ENCODE results near the gene MYT1.
"Not testable (repeated sequence)": the region's sequence is repeated elsewhere in the genome, so short reads cannot be mapped to it uniquely, and the experiment has no call there.

MYT1 gene

DNA sequence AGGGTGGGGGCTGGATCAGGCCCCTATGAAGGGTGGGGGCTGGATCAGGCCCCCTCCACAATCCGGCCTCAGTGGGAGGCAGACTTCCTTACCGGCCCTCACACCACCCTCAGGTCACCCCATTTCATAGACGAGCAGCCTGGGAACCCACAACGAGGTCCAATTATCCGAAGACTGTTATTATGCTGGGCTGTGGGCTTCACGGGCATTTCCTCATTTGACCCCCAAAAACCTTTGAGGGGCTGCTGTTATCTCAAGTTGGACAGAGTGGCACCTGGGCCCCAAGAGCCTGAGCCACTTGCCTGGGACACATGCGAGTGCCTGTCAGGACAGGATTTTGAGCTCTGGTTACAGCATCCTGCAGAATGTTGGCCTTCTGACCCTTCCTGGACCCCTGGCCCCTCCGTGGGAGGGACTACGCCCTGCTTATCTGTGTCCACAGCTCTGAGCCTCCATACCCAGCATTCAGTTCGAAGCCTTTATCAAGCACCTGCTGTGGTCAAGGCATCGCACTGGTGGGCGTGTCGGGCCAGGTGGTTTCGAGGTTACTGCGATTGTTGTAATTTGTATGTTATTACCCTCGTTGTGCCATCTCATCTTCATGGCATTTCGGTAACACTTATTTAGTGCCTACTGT lies 56.8 kb downstream of the MYT1 start:
- DNase-seq, result no peak

DNA sequence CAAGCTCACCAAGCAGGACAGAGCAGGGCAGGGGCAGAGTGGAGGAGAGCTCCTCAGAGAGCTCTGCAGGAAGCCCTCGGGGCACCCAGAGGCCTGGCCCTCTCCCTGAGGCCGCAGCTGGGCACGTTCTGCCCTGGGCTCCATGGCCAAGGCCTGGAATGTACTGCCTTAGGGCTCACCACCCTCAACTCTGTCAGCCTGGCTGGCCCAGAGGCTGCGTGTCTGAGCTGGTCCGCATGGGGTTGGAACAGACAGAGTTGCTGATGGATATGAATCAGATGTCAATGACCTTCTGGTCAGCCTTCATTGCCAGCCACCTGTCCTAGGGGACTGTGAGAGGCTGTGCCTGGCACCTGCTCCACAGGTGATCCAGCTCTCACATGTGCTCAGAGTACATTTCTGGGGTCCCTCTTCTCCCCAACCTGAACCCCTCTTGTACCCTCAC lies 58.1 kb downstream of the MYT1 start:
- no peak for DNase-seq

DNA sequence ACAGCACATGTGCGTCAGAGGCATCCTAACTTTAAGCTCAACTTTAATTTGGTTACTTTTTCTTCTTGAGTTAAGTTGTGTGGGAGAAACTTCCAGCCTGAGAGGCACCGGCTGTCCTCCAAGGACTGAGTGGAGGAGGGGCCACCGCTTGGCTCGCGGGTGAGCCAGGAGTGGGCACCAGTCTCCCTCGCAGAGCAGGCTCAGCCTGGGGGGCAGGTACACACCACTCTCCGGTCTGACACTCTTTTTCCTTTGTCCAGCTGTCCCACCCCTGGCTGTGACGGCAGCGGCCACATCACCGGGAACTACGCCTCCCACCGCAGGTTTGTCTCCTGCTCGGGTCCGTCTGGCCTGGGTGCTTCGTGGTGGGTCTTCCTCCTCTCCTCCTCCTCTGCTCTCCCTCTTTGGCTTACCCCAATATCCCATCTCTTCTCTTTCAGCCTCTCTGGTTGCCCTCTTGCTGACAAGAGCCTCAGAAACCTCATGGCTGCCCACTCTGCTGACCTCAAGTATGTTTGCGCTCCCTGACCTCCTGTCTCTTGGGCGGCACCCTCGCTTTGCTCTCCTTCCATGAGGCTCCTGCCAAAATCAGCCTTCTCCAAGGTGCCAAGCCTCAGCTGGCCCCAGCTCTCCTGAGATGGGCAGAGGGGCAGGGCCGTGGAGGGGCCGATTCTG lies 58.7 kb downstream of the MYT1 start:
- DNase-seq, result no peak

DNA sequence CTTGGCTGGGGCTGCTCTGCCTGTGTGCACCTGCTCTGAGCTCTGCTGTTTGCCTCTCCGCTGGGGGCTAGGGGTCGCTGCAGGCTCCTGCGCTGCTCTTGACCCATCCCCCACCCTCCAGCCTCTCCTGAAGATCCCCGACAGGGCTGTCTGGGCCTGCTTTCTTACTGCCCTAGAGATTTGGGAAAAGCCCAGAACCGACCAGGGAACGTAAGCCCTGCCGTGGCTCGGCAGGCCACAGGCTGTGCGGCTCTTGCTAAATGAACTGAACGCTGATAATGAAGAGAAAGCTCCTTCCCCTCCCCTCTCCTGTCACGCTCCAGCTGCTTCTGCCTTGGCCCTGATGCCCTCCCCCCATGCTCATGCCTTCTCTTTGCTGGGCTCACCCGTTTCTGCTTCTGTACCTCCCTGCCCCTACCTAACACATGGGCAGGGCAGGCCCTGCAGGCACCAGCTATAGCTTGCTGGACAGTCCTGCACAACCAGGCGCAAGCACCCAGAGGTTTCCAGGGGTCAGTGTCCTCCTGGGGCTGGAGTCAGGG lies 59.3 kb downstream of the MYT1 start:
- DNase-seq, result peak; percentile 31

DNA sequence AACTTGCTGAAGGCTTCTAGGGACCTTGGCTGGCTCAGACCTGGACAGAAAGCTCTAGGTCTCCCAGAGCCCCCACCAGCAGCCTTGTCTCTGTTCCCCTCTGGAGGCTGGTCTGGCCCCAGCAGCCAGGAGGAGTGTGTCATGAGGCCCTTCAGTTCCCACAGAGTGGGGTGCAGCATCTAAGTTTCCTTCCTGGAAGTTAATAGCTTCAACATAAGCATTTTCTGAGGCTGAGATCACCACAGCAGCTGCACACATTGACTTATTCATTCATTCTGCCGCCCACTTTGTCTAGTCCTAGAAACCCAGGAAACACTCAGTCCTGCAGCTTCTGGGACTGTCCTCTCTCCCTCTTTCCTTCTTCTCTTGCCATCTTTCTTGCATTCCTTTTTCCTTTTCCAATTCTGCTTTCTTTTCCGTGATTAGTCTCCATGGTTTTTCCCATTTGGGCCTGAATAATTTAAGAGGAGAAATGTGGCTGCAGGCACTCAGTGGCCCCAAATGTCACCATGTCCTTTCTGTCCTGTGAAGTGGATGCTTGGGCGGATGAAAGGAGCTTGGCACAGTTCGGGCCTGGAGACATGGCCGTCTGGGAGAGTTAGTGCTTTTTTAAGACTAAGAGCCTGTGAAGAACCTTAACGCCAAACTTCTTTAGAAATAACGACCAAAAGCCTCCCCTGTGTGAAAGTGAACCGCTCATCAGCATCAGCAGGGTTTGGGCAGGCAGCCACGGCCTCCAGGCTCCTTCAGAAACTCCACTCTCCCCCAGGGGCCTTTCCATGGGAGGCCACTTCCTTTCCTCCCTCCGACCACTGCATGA lies 60.3 kb downstream of the MYT1 start:
- DNase-seq, result no peak

DNA sequence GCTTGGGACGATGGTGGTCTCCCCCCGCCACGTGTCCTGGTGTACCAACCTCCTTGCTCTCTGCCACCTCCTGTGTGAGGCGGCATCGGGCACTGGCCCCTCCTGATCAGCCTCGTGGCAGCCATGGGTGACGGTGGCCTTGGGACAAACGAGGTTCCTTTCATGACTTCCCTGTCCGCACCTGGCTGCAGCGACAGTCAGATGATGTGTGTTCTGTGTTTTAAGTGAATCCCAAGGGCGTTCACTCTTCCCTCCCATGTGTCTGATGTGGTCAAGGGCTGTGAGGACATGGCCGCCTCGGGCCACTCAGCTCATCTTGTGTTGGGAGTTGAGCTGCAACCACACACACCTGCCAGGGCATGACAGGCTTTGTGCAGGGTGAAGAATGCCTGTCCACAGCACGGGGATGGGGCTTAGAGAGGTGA lies 60.9 kb downstream of the MYT1 start:
- no peak for DNase-seq

DNA sequence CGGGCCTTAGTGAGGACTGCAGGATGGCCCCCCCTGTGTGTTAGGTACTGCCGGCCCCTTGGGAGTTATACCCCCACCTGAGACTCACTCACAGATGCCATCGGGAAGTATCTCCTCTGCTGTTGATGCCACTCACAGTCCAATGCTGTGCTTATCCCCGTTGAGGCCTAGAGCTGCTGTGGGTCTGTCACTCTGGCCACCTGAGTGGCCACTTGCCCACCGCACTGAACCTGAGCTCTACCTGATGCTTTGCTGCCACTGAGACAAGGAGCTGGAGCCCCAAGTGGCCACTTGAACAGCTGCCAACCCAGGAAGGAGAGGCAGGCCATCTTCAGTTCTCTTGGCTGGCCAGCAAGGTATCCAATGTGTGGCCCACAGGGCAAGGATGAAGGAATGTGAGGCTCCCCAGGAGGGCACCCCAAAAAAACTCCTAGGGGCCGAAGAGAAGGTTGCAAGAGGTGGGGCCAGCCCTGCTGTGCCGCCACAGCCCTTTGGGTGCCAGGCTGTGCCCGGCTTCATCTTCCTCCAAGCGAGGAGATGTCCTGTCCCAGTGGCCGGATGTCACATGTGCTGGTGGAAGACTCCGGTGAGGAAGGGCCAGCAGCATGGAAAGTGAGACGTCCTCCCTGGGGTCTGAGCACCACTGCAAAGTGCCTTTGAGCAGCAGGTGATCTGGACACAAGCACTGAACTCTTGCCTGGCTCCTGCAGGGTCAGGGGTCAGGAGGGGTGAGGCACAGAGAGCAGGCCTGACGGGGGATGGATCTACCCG lies 61.8 kb downstream of the MYT1 start:
- DNase-seq, result no peak

DNA sequence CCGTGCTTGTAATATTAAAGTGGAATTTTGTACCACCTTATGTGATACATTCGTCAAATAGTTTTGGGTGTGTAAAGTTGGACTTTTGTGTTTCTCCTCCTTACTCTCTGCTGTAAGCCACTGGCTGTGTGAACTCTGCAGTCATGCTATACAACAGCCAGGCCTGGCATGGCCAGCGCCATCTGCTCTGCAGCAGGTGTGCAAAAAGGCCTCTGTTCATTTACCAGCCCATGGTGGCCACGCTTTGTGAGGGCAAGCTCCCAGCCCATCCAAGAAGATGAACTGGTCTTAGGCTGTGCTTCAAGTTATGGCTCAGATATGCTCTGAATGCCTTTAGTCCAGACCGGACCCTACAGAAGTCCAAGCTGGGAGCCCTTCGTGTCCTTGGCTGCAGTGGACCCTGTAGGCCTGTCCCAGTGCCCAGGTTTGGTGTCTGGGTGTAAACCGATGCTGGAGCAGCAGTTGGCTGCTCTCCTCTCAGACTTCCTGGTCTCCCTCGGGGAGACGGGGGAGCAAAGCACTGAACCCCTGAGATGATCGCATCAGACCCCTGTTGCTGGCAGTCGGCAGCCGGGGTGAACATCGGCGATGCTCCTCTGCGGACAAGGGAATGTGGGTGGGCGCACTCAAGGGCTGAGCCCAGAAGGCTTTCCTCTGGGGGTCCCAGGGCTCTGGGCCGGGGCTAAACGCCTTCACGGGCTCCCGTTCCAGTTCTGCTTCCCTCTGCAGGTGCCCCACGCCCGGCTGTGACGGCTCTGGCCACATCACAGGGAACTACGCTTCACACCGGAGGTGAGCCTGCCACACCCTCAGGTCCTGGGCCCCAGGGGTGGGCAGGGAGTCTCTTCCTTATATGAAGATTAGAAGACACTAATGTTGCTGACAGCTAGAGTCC lies 62.7 kb downstream of the MYT1 start:
- DNase-seq, result no peak

DNA sequence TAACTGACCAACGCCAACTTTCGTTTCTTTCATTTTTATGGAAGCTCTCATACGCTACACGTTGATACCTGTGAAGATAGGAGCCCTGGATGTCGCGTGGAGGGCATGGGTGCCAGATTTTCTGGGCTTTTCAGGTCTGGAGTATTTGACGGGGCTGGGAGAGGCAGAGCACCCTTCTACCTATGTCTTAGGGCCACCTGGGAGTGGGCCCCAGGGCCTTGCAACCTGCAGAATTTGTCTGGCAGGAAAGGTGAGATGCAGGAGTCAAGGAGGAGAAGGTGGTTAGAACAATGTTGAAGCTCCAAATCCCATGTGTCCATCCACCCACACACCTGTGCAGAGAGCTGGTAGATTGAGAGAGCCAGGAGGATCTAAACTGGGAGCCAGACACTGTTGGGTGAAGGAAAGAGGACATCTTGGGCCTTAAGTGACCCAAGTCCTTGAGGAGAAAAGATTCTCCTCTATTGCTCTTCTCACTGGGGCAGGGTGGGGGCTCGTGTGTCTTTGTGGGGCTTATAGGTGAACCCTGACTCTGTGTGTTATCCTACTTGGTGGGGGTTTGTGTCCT lies 63.9 kb downstream of the MYT1 start:
- DNase-seq, result no peak

DNA sequence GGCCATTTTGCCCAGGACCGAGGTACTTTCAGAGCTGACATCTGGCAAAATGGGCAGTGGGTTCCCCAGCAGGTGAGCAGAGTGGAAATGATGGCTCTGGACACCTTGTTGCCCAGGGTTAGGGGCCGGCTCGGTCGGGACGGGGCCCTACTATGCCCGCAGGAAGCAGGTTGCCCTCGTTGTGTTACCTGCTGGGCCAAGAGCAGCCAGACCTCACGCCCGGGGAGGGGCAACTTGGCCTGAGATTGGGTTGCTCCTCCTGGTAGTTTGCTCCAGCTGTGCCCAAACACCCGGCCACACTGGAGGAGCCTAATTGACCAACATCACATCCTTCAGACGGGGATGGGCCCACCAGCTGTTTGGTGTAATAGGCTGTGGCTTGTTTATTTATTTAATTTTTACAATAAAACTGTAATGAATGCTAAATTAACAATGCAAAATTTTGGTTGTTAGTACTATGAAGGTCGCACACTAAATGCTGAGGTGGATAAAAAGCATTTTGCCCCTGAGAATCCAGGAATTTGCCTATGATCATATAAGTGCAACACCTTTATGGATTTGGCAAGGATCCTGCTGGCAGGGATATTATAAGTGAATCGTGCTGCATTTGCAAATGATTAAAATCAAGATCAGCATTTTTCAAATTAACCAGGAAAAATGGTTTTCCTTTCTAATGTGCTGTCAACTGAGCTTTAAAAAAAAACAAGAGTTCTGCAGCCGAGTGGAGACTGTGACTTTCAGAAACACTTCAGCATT lies 64.7 kb downstream of the MYT1 start:
- DNase-seq, result no peak

DNA sequence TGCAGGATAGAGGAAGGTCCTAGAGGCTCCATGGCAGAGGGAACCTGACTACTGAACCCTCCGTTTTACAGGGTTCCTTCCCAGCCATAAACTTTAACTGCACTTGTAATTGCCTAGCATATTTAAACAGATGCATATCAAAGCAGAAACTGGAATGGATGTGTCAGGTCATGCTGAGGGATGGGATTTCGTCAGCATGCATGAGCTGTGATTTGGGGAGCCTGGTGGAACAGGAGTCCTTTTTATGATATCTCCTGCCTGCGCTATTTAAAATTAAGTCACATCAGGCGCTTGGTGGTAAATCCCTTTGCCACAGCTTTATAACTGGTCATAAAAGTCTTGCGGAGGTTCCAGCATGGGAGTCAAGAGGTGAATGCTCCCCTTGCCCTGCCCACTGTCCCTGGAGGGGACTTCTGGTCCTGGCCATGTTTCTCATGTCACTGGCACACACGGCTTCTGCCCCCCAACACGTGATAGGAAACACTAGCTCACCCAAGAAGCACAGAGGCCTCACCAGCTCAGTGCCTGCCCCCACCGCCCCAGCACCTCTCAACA lies 65.3 kb downstream of the MYT1 start:
- DNase-seq, result no peak

DNA sequence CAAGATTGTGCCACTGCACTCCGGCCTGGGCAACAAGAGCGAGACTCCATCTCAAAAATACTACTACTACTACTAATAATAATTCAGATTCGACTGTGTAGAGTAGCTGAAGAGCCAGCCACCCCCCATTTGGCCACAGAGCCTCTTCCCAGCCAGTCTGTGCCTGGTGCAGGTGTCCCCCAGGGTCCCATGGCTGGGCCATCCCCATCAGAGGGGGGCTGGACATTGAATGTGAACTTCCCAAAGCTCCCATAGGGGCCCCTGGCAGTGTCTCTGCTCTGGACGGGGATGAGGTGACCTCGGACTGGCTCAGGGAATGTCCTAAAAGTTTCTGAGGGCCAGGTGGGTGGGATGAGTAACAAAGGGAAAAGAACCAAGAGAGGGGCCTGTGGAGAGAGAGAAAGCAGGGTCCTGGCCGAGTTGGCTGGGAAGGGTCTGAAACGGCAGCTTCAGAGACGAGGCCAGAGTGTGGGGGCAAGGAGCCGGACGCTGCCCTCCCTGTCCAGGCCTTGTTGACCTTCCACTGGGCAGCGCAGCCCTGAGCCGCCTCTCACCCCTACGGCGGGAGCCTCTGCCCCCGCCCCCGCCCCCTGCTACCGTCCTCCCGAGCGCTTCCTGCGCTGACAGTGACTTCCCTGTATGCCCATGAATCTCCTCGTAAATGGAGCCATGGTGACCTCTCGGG lies 66.4 kb downstream of the MYT1 start:
- no peak for DNase-seq

DNA sequence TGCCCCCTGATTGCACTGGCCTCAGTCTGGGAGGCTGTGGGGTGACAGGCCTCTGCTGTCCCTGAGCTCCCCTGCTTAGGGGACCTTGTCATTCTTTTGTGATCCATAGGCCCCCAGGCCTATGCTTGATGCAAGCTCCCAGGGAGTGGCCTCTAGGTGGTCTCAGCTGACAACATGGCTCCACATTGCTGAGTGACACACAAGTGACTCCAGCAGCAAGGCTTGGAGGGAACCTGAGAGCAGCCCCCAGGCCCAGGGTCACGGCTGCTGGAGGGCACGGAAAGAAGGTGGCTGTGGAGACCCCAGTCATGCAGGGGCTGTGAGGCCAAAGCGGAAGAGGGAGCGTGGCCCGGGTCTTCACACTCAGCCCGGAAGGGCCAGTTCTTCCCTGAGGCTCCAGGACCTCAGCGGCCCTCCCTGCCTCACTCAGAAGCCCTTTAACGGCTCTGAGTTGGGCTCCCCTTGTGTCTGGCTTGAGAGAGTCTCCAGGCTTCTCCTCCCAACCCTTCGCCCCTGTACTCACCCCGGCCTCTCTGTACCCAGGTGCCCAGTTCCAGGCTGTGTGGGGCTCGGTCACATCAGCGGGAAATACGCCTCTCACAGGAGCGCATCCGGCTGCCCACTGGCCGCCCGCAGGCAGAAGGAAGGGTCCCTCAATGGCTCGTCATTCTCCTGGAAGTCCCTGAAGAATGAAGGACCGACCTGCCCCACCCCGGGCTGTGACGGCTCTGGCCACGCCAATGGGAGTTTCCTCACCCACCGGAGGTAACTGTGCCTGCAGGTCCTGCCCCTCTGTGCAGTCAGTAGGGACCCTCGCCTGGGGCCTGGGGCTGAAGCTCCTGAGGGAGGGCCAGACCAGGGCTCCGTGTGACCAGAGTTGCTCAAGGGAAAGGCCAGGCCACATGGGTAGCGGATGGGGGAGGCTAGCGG lies 67.6 kb downstream of the MYT1 start:
- DNase-seq, result no peak

DNA sequence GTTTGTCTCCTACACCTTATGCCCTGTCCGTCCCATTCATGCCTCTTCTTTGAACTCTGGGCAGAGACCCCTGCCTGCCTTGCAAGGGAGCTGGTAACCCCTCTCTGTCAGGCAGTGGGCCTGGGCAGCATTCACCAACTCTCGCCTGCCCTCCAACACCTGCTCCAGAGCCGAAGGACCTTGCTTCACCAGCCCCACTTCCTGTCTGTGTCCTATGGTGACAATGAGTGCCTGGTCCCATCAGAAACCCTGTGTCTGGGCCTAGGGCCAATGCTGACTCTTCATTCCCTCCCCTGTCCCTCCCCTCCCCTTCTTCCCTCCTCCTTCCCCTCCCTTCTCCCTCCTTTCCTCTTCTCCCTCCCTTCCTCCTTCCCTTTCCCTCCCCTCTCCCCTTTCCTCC lies 68.5 kb downstream of the MYT1 start:
- peak; percentile 83 for DNase-seq

DNA sequence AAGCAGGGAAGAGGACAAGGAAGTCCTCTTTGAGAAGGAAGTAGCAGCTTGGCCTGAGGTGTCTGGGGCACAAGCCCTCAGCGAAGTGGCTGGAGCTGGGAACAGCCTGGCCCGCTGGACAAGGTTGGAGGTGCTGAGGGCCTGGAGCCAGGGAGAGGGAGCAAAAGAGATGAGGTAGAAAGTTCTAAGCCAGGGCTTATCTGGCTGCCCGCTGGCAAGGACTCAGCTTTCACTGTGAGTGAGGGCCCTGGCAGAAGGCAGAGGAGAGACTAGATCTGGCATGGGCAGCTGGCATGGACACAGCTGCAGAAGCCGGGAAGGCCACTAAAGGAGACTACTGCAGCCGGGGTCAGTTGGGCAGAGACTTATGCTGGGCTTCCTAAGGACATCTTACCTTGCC lies 69.5 kb downstream of the MYT1 start:
- DNase-seq, result no peak

DNA sequence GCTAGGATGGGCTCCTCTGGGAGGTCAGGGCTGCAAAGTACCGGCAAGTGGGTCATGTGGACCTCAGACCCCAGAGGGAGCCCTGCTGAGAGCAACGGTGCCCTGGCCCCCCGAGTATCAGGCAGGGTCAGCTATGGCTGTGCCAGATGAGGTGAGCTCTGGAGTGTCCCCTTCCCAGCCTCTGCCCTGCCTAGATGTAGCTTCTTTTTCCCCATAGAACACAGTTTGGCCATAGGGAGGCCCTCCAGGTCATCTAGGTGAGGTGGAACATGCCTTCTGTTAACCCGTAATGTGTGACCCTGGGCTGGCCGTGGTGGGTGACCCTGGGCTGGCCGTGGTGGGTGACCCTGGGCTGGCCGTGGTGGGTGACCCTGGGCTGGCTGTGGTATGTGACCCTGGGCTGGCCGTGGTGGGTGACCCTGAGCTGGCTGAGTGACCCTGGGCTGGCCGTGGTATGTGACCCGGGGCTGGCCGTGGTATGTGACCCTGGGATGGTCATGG lies 70.1 kb downstream of the MYT1 start:
- no peak for DNase-seq

DNA sequence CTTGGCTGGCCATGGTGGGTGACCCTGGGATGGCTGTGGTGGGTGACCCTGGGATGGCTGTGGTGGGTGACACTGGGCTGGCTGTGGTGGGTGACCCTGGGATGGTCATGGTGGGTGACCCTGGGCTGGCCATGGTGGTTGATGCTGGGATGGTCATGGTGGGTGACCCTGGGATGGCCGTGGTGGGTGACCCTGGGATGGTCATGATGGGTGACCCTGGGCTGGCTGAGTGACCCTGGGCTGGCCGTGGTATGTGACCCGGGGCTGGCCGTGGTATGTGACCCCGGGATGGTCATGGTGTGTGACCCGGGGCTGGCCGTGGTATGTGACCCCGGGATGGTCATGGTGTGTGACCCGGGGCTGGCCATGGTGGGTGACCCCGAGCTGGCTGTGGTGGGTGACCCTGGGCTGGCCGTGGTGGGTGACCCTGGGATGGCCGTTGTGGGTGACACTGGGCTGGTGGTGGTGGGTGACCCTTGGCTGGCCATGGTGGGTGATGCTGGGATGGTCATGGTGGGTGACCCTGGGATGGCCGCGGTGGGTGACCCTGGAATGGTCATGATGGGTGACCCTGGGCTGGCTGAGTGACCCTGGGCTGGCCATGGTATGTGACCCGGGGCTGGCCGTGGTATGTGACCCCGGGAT lies 70.8 kb downstream of the MYT1 start:
- not testable (repeated sequence) for DNase-seq

All from NCI-H345 (cell line).